Stomach smooth muscle (tissue), 2 donors: Measurements from ENCODE around the gene TRPV4.

Experiments
- H3K27ac ChIP-seq: one replicate; pipeline ENCODE4 v1.7.0; 2013; ENCODE audit warnings: mild to moderate bottlenecking, low read length, inconsistent platforms
- H3K27me3 ChIP-seq, 2 donors: one replicate each; pipeline ENCODE4 v1.7.0; 2013; ENCODE audit warnings: low read length in 2 of 2; ENCODE audit not compliant: insufficient read depth in 2 of 2, control insufficient read depth in 1 of 2
- H3K36me3 ChIP-seq, 2 donors: one replicate each; pipeline ENCODE4 v1.7.0; 2013; ENCODE audit warnings: low read length in 2 of 2; ENCODE audit not compliant: control insufficient read depth in 2 of 2, insufficient read depth in 2 of 2
- H3K4me1 ChIP-seq: one replicate; pipeline ENCODE4 v1.7.0; 2013; ENCODE audit warnings: low read length; ENCODE audit not compliant: control insufficient read depth, insufficient read depth
- H3K4me3 ChIP-seq, 2 donors: one replicate each; pipeline ENCODE4 v1.7.0; 2013; ENCODE audit warnings: low read length in 2 of 2
- H3K9ac ChIP-seq, 2 donors: one replicate each; pipeline ENCODE4 v1.7.0; 2013; ENCODE audit warnings: low read length in 2 of 2, mild to moderate bottlenecking in 1 of 2
- H3K9me3 ChIP-seq, 2 donors: one replicate each; pipeline ENCODE4 v1.7.0; 2013; ENCODE audit warnings: low read length in 2 of 2; ENCODE audit not compliant: control insufficient read depth in 2 of 2
- donor health status: healthy.
- donor health status: Pancreatic carcinoma.

The TRPV4 gene

DNA sequence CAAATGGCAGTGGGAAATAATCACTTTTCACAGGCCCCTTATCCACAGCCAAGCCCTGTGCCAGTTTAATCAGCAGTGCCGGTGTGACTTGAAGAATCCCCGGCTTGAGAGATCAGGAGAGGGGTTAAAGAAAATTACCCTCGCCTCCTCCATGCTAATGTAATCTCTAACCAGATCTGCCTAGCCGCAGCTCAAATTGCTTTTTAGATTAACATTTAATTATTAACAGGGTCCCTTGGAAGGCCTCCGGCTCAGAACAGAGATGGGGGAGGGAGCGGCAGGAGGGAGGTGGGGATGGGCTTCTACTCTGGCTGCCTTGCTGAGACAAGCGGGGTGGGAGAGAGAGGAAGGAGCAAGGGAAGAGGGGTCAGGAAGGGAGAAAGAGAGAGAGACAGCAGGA is 95.6 kb downstream of the TRPV4 start:
- Histone ChIP-seq H3K36me3 (no peaks in the 10 kb centered on the region), H3K27ac (no peak overlapping the region), H3K27me3 (peaks cover 35 to 39% of the 10 kb centered on the region in 2 donors), H3K9me3 (no peaks in the 10 kb centered on the region), H3K4me3 (no peak overlapping the region), H3K4me1 (no peaks in the 10 kb centered on the region), H3K9ac (no peak overlapping the region)

DNA sequence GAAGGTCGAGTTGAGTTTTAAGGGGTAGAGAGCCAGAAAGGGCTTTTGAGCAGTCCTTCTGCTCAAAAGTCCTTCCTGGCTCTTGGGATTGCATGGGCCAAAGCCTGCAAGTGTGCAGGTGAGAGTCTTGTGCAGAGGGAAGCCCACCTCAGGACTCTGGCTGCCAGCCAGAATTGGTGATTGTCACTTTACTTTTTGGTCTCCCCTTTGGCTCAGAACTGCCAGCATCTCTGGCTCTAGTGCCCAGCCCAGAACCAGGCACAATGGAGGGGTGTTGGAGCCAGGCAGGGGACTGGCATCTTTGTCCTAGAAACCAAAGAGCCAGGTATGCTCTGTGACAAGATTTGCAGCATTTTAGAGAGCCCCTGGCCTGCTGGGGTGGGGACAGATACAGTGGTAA is 96.1 kb downstream of the TRPV4 start:
- H3K4me1 ChIP-seq: no peaks in the 10 kb centered on the region
- H3K27ac ChIP-seq: no peak overlapping the region

GRCh38 chr12:109736552-109737108 is 96.6 kb downstream of the TRPV4 start:
- H3K4me1 ChIP-seq: no peaks in the 10 kb centered on the region
- no peak overlapping the region for H3K27ac ChIP-seq
- no peaks in the 10 kb centered on the region for H3K36me3 ChIP-seq
- no peak overlapping the region for H3K9ac ChIP-seq
- H3K4me3 ChIP-seq: no peak overlapping the region
- no peaks in the 10 kb centered on the region for H3K9me3 ChIP-seq
- peaks cover 35 to 39% of the 10 kb centered on the region in 2 donors for H3K27me3 ChIP-seq

More for the DNA sequence above, 96.1 kb downstream of the TRPV4 start:
- H3K9ac ChIP-seq: no peak overlapping the region
- peaks cover 35 to 39% of the 10 kb centered on the region in 2 donors for H3K27me3 ChIP-seq
- no peaks in the 10 kb centered on the region for H3K36me3 ChIP-seq
- no peaks in the 10 kb centered on the region for H3K9me3 ChIP-seq
- H3K4me3 ChIP-seq: no peak overlapping the region

DNA sequence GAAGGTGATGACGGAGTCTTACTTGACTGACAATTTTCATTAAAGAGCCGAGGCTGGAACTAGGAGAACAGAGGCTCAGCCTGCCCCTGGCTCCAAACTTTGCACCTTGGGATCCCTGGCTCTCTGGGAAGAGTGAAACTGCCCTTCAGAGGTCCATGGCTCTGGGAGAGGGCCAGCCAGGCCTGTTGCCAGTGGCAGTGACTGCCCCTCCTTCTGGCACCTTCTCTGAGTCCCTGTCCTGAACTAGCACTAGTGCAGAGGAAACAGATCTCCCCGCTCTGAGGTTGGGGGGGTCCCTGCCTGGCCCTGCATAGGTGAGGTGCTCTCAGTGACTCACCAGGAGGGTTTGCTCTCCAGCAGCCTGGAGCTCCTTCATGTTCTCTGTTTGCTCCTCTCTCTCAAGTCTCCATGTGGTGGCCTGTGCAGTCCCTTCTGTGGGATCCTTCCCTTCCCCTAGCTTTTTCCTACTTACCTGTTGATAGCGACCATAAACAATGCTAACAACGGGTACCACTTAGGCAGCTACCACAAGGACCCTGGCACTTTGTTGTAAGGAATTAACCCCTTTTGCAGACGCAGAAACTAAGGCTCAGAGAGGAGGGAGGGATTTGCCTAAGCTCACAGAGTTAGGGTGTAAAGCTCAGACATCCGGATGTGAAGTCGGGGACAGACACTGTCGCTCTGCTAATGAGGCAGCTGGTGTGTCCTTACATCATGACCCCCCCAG is 97.2 kb downstream of the TRPV4 start:
- peaks cover 35 to 39% of the 10 kb centered on the region in 2 donors for H3K27me3 ChIP-seq
- no peak overlapping the region for H3K9ac ChIP-seq
- H3K9me3 ChIP-seq: no peaks in the 10 kb centered on the region
- H3K27ac ChIP-seq: no peak overlapping the region
- H3K4me3 ChIP-seq: no peak overlapping the region
- no peaks in the 10 kb centered on the region for H3K4me1 ChIP-seq
- no peaks in the 10 kb centered on the region for H3K36me3 ChIP-seq

DNA sequence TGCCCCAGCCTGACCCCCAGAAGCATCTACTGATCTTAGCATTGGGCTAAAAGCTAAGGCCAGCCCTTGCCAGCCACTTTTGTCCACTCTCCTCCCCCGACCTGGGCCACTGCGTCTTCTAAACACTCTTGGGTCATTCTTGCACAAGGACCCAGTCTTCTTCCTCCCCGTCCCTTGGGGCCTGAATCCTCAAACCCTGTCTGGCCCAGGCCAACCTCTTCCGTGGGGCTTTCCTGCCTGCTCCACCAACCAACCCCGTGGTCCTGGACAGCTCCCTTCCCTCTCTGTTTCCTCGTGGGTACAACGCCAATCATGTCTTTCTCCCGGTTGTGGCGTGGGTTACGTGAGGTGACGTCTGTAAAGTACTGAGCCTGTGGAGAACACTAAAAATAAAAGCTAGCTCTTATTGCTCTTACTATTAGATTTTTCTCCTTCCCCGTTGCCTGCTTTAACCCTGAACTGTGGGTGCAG is 98.1 kb downstream of the TRPV4 start:
- H3K27ac ChIP-seq: no peak overlapping the region
- no peak overlapping the region for H3K9ac ChIP-seq
- no peaks in the 10 kb centered on the region for H3K9me3 ChIP-seq
- H3K4me1 ChIP-seq: no peaks in the 10 kb centered on the region
- H3K36me3 ChIP-seq: no peaks in the 10 kb centered on the region
- peaks cover 32 to 37% of the 10 kb centered on the region in 2 donors for H3K27me3 ChIP-seq
- no peak overlapping the region for H3K4me3 ChIP-seq

GRCh38 chr12:109734219-109735000 is 98.8 kb downstream of the TRPV4 start:
- Histone ChIP-seq H3K27me3 (peaks cover 32 to 37% of the 10 kb centered on the region in 2 donors), H3K4me1 (no peaks in the 10 kb centered on the region), H3K27ac (no peak overlapping the region), H3K9me3 (no peaks in the 10 kb centered on the region), H3K36me3 (no peaks in the 10 kb centered on the region), H3K4me3 (no peak overlapping the region), H3K9ac (no peak overlapping the region)
